ENCODE data around the gene KDM2B. TPM values are rescaled to one million over a fixed set of nuclear protein-coding genes. Genes with fewer than 3 reads are reported as not detected.

KDM2B gene
- total RNA-seq, 1 experiment from 2014 or later, result 15.5 TPM

DNA sequence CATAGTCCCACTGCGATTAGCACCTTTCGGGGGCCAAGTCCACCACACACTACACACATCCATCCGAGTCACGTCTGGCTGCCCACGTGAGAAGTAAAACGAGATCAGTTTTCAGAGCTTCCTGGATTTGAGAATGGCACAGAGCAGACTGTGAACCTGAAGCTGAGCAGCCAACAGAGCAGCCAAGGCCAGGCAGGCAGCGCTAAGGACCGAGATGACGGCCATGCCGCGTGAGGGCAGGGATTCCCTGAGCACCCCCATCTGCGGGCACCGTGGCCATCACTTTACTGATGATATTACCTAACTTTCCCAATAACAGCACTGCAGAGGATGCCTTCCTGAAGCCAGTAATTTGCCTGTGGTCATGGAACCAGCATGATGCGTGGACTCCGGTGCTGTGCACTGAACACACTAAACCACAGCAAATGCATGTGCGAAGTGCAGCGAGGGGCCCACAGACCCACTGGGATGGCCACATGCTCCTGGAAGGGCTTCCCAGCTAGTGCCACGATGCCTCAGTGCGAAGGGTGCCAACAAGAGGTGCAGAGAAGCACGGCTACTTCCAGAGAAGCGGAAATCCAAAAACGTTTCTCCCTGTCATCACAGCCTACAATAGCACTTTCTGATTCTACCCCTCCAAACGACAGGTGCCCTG lies 124.9 kb downstream of the KDM2B start:
- Mint-ChIP-seq H3K27ac (ENCODE audit: low read depth, unreplicated experiment) (no peak overlapping the region), H3K4me3 (ENCODE audit: unreplicated experiment) (no peak overlapping the region), H3K9me3 (ENCODE audit: unreplicated experiment) (no peaks in the 10 kb centered on the region), H3K4me1 (ENCODE audit: insufficient read depth, unreplicated experiment) (peaks cover 4% of the 10 kb centered on the region), H3K27me3 (ENCODE audit: insufficient read depth, unreplicated experiment) (no peaks in the 10 kb centered on the region), H3K36me3 (ENCODE audit: insufficient read depth, unreplicated experiment) (peaks cover 11% of the 10 kb centered on the region)
- TF ChIP-seq, protein P1, sequence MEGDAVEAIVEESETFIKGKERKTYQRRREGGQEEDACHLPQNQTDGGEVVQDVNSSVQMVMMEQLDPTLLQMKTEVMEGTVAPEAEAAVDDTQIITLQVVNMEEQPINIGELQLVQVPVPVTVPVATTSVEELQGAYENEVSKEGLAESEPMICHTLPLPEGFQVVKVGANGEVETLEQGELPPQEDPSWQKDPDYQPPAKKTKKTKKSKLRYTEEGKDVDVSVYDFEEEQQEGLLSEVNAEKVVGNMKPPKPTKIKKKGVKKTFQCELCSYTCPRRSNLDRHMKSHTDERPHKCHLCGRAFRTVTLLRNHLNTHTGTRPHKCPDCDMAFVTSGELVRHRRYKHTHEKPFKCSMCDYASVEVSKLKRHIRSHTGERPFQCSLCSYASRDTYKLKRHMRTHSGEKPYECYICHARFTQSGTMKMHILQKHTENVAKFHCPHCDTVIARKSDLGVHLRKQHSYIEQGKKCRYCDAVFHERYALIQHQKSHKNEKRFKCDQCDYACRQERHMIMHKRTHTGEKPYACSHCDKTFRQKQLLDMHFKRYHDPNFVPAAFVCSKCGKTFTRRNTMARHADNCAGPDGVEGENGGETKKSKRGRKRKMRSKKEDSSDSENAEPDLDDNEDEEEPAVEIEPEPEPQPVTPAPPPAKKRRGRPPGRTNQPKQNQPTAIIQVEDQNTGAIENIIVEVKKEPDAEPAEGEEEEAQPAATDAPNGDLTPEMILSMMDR (IDR thresholded peaks at IDR 0.05; ENCODE audit: unreplicated experiment), result no peak
- no TSS peak for BruUV-seq (replicated peaks)
- intact Hi-C loops (cut with micrococcal nuclease), result no loop called here
- DNase-seq (ENCODE audit: unreplicated experiment), result no peak
- CTCF ChIA-PET, result interaction anchor here (0.6 to 4.8 kb wide), 2 partner anchors 13 to 17 kb away, joined by 4 to 19 read pairs; no protein-coding TSS in a partner anchor
- POLR2A ChIA-PET, result no interaction called here

- CTCF ChIA-PET, result interaction anchor here (0.6 to 4.8 kb wide), 3 partner anchors 12 to 228 kb away, joined by 3 to 19 read pairs (median 5); partner anchors contain the start of gene ANAPC5
- TF ChIP-seq, protein P1 (IDR thresholded peaks at IDR 0.05; ENCODE audit: unreplicated experiment), result no peak
Observed at GRCh38 chr12:121454921-121455320, 125.9 kb downstream of the KDM2B start.

DNA sequence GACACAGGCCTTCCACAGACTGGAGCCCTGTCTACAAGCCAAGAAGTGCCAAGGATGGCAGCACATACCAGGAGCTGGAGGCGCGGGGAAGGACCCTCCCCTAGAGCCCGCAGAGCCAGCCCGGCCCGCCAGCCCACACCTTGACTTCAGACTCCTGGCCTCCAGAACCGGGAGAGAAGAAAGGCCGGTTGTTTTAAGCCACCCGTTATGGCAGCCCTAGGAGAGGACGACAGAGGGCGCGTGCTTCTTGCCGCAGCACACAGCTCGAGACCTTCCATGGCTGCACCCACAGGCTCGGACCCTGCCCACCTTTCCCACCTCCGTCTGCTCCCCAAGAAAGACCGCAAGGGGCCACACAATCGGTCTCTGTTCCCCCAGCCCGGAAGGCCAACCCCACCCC lies 127.2 kb downstream of the KDM2B start:
- peaks cover 14% of the 10 kb centered on the region for H3K36me3 Mint-ChIP-seq (ENCODE audit: insufficient read depth, unreplicated experiment)
- TF ChIP-seq, protein P1 (IDR thresholded peaks at IDR 0.05; ENCODE audit: unreplicated experiment), result no peak
- H3K4me3 Mint-ChIP-seq (ENCODE audit: unreplicated experiment), result no peak overlapping the region

More at GRCh38 chr12:121454921-121455320, 125.9 kb downstream of the KDM2B start:
- H3K9me3 Mint-ChIP-seq (ENCODE audit: unreplicated experiment), result no peaks in the 10 kb centered on the region
- POLR2A ChIA-PET, result no interaction called here
- peaks cover 14% of the 10 kb centered on the region for H3K36me3 Mint-ChIP-seq (ENCODE audit: insufficient read depth, unreplicated experiment)
- no peak for DNase-seq (ENCODE audit: unreplicated experiment)
- peak overlapping the region; percentile 35 for H3K27ac Mint-ChIP-seq (ENCODE audit: low read depth, unreplicated experiment)
- H3K4me3 Mint-ChIP-seq (ENCODE audit: unreplicated experiment), result no peak overlapping the region
- intact Hi-C loops (cut with micrococcal nuclease), result no loop called here
- no TSS peak for BruUV-seq (replicated peaks)
- peaks cover 4% of the 10 kb centered on the region for H3K4me1 Mint-ChIP-seq (ENCODE audit: insufficient read depth, unreplicated experiment)
- no peaks in the 10 kb centered on the region for H3K27me3 Mint-ChIP-seq (ENCODE audit: insufficient read depth, unreplicated experiment)

DNA sequence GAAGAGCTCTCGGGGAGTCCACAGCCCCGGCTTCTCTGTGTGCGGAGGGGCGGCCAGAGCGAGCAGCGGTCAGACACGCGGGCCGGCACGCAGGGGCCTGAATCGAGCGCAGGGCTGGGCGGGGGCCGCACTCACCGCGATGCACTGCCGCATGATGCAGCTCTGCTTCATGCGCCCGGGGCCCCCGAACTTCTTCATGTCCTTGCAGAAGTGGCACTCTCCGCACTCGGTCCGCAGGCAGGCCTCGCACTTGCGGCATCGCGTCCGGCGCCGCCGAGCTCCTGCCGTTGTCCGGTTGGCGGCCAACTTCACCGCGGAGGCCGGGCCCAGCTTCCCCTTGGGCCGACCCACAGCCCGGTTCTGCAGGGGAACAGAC lies 127.8 kb downstream of the KDM2B start:
- intact Hi-C loops (cut with micrococcal nuclease), result no loop called here
- ChIA-PET CTCF (interaction anchor here (0.6 kb wide), 1 partner anchor 606 kb away, joined by 3 read pairs; no protein-coding TSS in a partner anchor), POLR2A (interaction anchor here (0.7 kb wide), 1 partner anchor 13 kb away, joined by 3 read pairs; no protein-coding TSS in a partner anchor)
- DNase-seq (ENCODE audit: unreplicated experiment), result no peak
- no TSS peak for BruUV-seq (replicated peaks)
- H3K4me3 Mint-ChIP-seq (ENCODE audit: unreplicated experiment), result no peak overlapping the region
- H3K9me3 Mint-ChIP-seq (ENCODE audit: unreplicated experiment), result no peaks in the 10 kb centered on the region
- peaks cover 14% of the 10 kb centered on the region for H3K36me3 Mint-ChIP-seq (ENCODE audit: insufficient read depth, unreplicated experiment)
- peaks cover 4% of the 10 kb centered on the region for H3K4me1 Mint-ChIP-seq (ENCODE audit: insufficient read depth, unreplicated experiment)
- TF ChIP-seq, protein P1 (IDR thresholded peaks at IDR 0.05; ENCODE audit: unreplicated experiment), result no peak
- H3K27ac Mint-ChIP-seq (ENCODE audit: low read depth, unreplicated experiment), result no peak overlapping the region
- H3K27me3 Mint-ChIP-seq (ENCODE audit: insufficient read depth, unreplicated experiment), result no peaks in the 10 kb centered on the region

More for the DNA sequence above, 127.2 kb downstream of the KDM2B start:
- POLR2A ChIA-PET, result no interaction called here
- no peaks in the 10 kb centered on the region for H3K9me3 Mint-ChIP-seq (ENCODE audit: unreplicated experiment)
- intact Hi-C loops (cut with micrococcal nuclease), result no loop called here
- CTCF ChIA-PET, result interaction anchor here (0.6 to 4.8 kb wide), 3 partner anchors 11 to 229 kb away, joined by 3 to 19 read pairs (median 3); no protein-coding TSS in a partner anchor
- no peak for DNase-seq (ENCODE audit: unreplicated experiment)
- H3K27me3 Mint-ChIP-seq (ENCODE audit: insufficient read depth, unreplicated experiment), result no peaks in the 10 kb centered on the region
- no TSS peak for BruUV-seq (replicated peaks)
- peaks cover 4% of the 10 kb centered on the region for H3K4me1 Mint-ChIP-seq (ENCODE audit: insufficient read depth, unreplicated experiment)
- H3K27ac Mint-ChIP-seq (ENCODE audit: low read depth, unreplicated experiment), result no peak overlapping the region
